ENCODE measurements around the gene RTN4RL2. TPM values are rescaled to one million over a fixed set of nuclear protein-coding genes. Genes with fewer than 3 reads are reported as not detected.

Gene RTN4RL2
- total RNA-seq, 2 donors from 2014 or later = 0.97 to 1.5 TPM

- no peak for TF ChIP-seq CTCF (conservative IDR thresholded peaks at IDR 0.05)
- H3K4me3 ChIP-seq (ENCODE audit: low read length) = no peak overlapping the region
- Mint-ChIP-seq H3K36me3 (ENCODE audit: low read depth) (no peaks in the 10 kb centered on the region), H3K4me3 (no peak overlapping the region), H3K27me3 (ENCODE audit: insufficient read depth) (peaks cover 41% of the 10 kb centered on the region), H3K27ac (no peak overlapping the region), H3K4me1 (peaks cover 10% of the 10 kb centered on the region), H3K9me3 (no peaks in the 10 kb centered on the region)
- no peak for DNase-seq
- peaks cover 4% of the 10 kb centered on the region for H3K4me1 ChIP-seq (ENCODE audit: control insufficient read depth, insufficient read depth, low read length)
- no peaks in the 10 kb centered on the region for H3K36me3 ChIP-seq (ENCODE audit: control insufficient read depth, insufficient read depth, low read length)
- H3K9ac ChIP-seq (ENCODE audit: extremely low read depth, low read length, poor library complexity, severe bottlenecking) = no peak overlapping the region
- no peaks in the 10 kb centered on the region for H3K9me3 ChIP-seq (ENCODE audit: control insufficient read depth, low read length)
- 93% methylated on average over 9 to 10 of the region's 10 CpGs for WGBS, 2 experiments (ENCODE audit: insufficient coverage in 1 of 2, insufficient read length in 1 of 2)
- no peak overlapping the region for H3K27ac ChIP-seq (ENCODE audit: low read depth, low read length)
- H3K27me3 ChIP-seq (ENCODE audit: control insufficient read depth, insufficient read depth, low read length, poor library complexity, severe bottlenecking) = peaks cover 38% of the 10 kb centered on the region
Measured at GRCh38 chr11:57485217-57485990, 25.1 kb downstream of the RTN4RL2 start.

- TF ChIP-seq CTCF (conservative IDR thresholded peaks at IDR 0.05) = no peak
- Histone ChIP-seq H3K4me3 (ENCODE audit: low read length) (no peak overlapping the region), H3K27ac (ENCODE audit: low read depth, low read length) (no peak overlapping the region), H3K27me3 (ENCODE audit: control insufficient read depth, insufficient read depth, low read length, poor library complexity, severe bottlenecking) (peaks cover 20% of the 10 kb centered on the region), H3K36me3 (ENCODE audit: control insufficient read depth, insufficient read depth, low read length) (no peaks in the 10 kb centered on the region), H3K9ac (ENCODE audit: extremely low read depth, low read length, poor library complexity, severe bottlenecking) (no peak overlapping the region), H3K9me3 (ENCODE audit: control insufficient read depth, low read length) (no peaks in the 10 kb centered on the region), H3K4me1 (ENCODE audit: control insufficient read depth, insufficient read depth, low read length) (peaks cover 4% of the 10 kb centered on the region)
- 91 to 96% methylated on average over 7 to 15 of the region's 15 CpGs for WGBS, 2 experiments (ENCODE audit: insufficient coverage in 1 of 2, insufficient read length in 1 of 2)
- H3K27ac Mint-ChIP-seq = no peak overlapping the region
- no peak overlapping the region for H3K4me3 Mint-ChIP-seq
- H3K9me3 Mint-ChIP-seq = no peaks in the 10 kb centered on the region
- DNase-seq = no peak
- peaks cover 4% of the 10 kb centered on the region for H3K4me1 Mint-ChIP-seq
- peaks cover 23% of the 10 kb centered on the region for H3K27me3 Mint-ChIP-seq (ENCODE audit: insufficient read depth)
- no peaks in the 10 kb centered on the region for H3K36me3 Mint-ChIP-seq (ENCODE audit: low read depth)
Measured at GRCh38 chr11:57487021-57487778, 26.9 kb downstream of the RTN4RL2 start.

GRCh38 chr11:57487920-57488659, 27.8 kb downstream of the RTN4RL2 start:
- TF ChIP-seq CTCF (conservative IDR thresholded peaks at IDR 0.05) = no peak
- H3K27ac Mint-ChIP-seq = no peak overlapping the region
- no peaks in the 10 kb centered on the region for H3K9me3 Mint-ChIP-seq

More at GRCh38 chr11:57487920-57488659, 27.8 kb downstream of the RTN4RL2 start:
- 91 to 100% methylated on average over 4 to 5 of the region's 6 CpGs for WGBS, 2 experiments (ENCODE audit: insufficient coverage in 1 of 2, insufficient read length in 1 of 2)
- Mint-ChIP-seq H3K36me3 (ENCODE audit: low read depth) (no peaks in the 10 kb centered on the region), H3K4me3 (no peak overlapping the region), H3K27me3 (ENCODE audit: insufficient read depth) (peaks cover 14% of the 10 kb centered on the region), H3K4me1 (peaks cover 3% of the 10 kb centered on the region)
- H3K27ac ChIP-seq (ENCODE audit: low read depth, low read length) = no peak overlapping the region
- peaks cover 11% of the 10 kb centered on the region for H3K27me3 ChIP-seq (ENCODE audit: control insufficient read depth, insufficient read depth, low read length, poor library complexity, severe bottlenecking)
- no peaks in the 10 kb centered on the region for H3K36me3 ChIP-seq (ENCODE audit: control insufficient read depth, insufficient read depth, low read length)
- H3K4me1 ChIP-seq (ENCODE audit: control insufficient read depth, insufficient read depth, low read length) = peaks cover 4% of the 10 kb centered on the region
- no peak overlapping the region for H3K4me3 ChIP-seq (ENCODE audit: low read length)
- DNase-seq = no peak
- no peak overlapping the region for H3K9ac ChIP-seq (ENCODE audit: extremely low read depth, low read length, poor library complexity, severe bottlenecking)
- H3K9me3 ChIP-seq (ENCODE audit: control insufficient read depth, low read length) = no peaks in the 10 kb centered on the region

Measured in endodermal cell (in vitro differentiated cells).